NCI-H345 (cell line): ENCODE data around the gene PTGR1.
"Not testable (repeated sequence)": the region's sequence is repeated elsewhere in the genome, so short reads cannot be mapped to it uniquely, and the experiment has no call there.

Source experiments
- DNase-seq: peaks from one replicate; lab custom pipeline; 2025; lab: John Stamatoyannopoulos, UW

Gene PTGR1

DNA sequence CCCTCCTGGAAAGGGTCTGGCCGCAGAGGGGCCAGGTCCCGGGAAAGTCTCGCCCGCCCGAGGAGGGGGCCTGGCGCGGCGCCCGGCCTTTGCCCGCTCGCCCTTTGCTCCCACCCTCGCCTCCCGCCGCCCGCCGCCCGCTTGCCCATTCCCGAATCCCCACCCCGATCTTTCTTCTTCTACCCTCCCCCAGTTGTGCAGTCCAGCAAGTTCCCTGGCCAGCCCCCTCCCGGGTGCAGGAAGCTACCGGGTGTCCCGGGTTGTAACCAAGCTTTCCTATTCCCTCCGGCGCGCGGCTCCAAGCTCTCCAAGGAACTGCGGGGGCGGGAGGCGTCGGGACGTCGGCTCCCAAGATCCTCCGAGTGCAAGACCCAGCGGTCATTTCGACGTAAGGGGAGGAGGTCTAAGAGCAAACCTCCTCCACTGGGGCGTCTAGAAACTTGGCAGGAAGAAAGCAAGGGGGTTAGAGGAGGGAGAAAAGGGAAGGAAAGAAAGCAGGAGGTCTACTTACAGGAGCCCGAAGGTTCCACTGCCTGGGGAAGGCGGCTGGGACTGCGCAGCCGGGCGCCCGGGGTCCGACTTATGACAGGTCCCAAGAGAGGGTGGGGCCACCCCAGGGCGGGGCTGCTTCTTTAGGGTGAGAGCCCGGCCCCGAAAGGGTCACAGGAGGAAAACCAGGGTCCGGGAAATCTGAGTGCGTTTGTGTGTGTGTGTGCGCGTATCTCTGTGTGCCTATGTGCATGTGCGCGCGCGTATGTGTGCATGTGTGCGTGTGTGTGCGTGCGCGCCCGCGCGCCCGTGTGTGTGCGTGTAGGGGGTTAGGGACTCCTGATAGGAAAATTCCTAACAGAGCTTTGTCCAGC lies at the start of gene PTGR1:
Gene PTGR1 (minus strand): TSS at position 556 of the 863 bp plus-strand sequence. CDS start 2,225 bp downstream, outside the sequence.
- no peak for DNase-seq

DNA sequence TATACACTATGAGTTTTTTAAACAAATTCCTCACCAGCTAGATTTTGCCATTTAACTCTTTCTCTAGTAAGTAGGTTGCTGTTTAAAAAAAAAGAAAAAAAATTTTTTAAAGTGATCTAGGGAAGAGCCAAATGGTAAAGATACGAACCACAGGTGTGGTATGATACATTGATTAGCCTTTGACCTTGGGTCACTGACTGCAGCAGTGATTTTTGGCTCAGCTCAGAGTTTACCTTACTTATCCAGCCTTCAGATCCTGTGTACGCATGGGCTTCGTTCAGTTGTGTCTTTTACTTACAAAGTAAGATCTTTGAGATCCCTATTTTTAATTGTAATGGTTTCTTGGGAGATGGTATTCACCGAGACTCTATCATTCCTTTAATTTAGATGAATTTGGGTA lies 49.6 kb upstream of the PTGR1 start:
- DNase-seq: no peak

DNA sequence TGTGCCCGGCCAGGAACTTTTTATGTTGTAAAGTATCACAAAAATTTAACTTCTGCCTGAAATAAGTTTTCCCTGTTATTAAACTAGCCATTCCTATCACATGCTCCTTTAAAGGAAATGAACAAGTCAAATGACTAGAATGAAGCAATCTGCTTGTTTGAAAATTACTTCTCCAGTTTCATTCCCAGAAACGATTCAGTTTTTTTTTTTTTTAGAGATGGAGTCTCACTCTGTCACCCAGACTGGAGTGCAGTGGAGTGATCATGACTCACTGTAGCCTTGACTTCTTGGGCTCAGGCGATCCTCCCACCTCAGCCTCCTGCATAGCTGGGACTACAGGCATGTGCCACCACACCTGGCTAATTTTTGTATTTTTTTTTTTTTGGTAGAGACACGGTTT lies 48.6 kb upstream of the PTGR1 start:
- no peak for DNase-seq

DNA sequence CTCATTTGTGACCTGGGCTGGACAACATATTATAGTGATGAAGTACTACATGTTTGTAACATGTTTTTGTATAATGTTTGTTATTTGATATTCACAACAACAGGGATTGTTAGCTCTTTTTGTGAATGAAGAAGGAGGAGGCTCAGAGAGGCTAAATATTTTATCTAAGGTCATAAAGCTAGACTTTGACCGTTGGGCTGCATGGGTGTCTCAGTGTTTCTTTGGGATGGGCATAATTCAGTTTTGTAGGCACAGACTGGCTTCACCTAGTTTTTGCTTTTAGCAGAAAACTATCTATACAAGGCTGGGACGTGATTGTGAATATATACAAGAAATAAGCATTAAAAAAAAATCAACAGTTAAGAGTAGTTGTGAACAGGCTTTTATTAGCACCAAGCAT lies 47.0 kb upstream of the PTGR1 start:
- no peak for DNase-seq

DNA sequence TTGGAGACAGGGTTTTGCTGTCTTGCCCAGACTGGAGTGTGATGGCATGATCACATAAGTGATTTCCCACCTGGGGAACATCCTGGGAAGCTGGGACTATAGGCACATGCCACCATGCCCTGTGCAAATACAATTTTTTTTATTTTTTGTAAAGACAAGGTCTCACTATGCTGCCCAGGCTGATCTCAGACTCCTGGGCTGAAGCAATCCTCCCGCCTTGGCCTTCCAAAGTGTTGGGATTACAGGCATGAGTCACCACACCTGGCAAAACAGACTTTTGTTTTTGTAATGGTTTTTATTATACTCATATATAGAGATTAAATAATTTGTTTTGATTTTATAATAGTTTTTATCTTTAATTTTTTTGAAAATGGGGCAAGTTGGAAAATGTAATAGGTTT lies 46.4 kb upstream of the PTGR1 start:
- no peak for DNase-seq

DNA sequence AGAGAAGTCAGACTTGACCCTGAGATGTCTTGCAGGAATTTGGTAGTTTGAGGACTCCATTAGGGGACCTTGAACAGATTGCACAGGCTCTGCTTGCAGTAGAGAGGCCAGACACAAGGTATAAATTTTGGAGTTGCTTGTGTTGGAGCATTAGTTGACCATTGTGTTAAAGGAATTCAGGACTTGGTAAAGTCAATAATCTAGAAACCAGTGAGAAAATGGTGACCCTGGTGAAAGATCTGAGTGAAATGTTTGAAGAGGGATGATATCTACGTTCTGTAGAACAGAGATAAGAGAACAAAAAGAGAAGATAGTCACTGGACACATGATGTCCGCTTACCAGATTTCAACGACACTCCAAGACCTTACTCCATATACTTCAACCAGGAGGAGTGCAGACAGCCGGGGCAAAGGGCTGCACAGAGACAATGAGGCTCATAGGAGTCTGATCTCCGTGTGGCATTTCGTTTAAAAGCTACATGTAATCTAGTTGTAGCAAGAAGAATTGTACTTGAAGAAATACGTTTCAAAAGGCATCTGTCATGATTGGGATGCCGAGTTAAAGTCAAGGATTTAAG lies 44.8 kb upstream of the PTGR1 start:
- DNase-seq: no peak

DNA sequence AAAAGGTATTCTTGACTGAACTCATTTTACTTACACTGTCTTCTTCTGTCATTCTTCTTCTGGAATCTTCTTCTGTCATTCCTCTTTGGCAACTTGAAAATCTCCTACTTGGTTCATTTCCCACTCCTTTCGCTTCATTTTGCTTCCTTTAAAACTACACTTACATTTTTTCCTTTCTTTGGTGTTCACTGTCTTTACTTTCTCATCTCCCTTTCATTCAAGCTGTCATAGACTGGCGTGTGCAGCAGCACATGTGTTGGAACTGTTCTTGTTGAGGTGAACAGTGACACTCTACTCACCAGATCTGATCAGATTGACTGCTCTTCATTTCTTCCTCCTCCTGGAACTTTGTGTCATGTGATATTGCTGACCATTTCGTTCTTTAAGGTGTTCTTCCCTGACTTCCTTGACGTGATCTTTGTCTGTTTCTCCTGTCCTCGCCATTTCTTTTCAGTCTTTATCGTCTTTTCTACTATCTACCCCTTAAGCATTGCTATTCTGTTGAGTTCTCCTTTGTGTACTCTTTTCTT lies 38.0 kb upstream of the PTGR1 start:
- DNase-seq: no peak

DNA sequence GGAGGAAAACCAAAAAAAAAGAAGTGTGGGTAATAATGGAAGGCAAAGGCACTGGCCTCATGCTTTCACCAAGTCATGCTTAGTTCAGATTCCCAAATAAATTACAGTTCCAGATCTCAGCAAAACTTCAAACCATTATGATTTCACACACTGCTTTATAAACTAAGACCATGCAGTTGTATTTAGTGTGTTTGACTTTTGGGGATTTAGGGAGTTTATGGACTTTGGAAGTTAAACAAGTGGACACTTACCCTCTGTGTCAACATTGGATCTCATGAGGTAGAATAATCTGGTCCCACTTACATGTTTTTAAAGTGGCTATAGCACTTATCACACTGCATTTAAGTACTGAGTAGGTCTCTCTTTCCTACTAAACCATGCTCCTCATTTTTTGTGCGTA lies 35.4 kb upstream of the PTGR1 start:
- no peak for DNase-seq

DNA sequence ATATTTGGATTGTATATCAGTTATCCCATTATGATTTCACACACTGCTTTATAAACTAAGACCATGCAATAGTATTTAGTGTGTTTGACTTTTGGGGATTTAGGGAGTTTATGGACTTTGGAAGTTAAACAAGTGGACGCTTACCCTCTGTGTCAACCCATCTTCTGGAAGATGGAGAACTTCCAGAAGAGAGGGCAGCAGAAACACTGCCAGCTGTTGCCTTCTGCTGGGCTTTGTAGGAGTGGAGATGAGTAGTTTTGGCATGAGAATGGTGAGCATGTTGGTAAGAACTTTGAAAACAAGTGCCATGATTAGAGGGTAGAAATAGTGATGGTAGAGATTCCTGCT lies 33.9 kb upstream of the PTGR1 start:
- DNase-seq: no peak

DNA sequence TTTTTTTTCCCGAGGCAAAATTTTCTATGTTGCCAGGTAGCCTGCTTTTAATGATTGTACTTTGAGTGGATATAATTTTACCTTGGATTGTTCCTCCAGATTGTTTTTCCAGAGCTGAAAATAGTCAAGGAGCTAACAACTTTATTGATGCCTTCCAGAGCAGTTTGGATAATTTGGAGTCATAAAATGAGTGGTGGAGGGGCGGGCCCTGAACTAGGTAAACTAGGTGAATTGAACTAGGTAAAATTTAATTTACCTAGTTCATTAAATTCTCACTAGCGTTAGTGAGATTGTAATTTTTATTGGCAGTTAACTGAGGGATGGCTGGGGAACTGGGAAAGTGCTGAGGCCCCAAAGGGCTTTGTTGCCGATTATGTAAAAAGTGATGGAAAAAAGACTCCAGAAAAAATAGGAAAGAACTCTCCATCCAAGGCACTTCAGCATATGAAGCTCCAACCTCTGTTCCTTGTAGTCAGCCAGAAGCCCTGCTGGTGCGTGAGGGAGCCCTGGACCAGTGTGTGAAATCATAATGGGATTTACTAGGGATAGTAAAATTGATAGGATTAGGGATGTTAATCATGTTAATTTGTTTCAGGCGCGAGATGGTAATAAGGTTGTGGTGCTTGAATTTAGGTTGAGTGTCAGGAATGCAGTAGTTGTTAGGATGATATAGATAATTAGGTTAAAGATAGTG lies 33.4 kb upstream of the PTGR1 start:
- DNase-seq: no peak

DNA sequence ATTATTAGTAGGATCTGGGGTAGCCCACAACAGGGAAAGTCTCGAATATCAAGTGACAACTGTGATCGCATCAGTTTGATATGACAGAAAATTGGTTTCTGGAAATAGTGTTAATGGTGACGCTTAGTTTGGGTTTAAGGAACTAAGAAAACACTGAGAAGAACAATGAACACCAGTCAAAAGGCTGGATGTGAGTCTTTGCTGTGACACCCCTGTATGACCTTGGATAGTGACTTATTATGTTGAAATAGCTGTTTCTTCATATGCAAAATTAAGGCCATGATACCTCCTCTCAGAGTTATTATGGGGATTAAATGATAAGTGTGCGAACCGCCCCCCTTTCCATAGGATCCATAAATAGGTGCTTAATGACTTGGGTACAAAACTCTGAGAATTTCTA lies 32.6 kb upstream of the PTGR1 start:
- no peak for DNase-seq

DNA sequence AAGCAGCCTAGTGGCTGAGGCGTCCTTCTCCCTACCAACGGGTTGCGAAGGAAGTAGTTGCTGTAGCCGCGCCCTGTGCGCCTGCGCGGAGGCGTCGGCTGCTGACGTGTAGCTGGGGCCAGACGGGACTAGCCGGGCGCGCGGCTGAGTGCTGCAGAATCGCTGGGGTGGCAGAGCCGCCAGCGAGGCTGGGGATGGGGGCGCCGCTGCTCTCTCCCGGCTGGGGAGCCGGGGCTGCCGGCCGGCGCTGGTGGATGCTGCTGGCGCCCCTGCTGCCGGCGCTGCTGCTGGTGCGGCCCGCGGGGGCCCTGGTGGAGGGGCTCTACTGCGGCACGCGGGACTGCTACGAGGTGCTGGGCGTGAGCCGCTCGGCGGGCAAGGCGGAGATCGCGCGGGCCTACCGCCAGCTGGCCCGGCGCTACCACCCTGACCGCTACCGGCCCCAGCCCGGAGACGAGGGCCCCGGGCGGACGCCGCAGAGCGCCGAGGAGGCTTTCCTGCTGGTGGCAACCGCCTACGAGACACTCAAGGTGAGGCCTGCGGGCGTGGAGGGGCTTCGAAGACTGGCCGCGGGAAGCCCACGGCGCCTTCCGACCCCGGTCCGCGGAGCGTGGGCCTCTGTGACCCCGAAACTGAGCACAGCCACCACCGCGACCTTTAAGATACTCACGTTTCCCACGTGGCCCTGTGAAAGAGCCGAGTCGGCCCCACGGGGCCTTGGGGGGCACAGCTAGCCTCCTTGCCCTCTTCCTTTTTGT lies 31.9 kb upstream of the PTGR1 start, which contains the start of gene DNAJC25:
Gene DNAJC25 (plus strand): TSS at position 121 of the 758 bp plus-strand sequence. CDS start 74 bp downstream, at position 195.
- DNase-seq: peak; percentile 99

DNA sequence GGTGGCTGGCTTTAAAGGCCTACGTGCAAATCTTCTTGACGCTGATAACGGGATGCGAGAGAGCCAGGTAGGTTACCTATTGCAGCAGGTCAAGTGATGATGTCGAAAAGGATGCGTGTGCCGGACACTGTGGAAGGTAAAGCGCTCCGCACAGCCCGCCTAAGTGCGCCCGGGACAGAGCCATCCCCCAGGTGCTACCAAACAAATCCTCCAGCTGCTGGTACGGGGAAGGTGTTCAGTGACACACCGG lies 31.4 kb upstream of the PTGR1 start:
- no peak for DNase-seq

DNA sequence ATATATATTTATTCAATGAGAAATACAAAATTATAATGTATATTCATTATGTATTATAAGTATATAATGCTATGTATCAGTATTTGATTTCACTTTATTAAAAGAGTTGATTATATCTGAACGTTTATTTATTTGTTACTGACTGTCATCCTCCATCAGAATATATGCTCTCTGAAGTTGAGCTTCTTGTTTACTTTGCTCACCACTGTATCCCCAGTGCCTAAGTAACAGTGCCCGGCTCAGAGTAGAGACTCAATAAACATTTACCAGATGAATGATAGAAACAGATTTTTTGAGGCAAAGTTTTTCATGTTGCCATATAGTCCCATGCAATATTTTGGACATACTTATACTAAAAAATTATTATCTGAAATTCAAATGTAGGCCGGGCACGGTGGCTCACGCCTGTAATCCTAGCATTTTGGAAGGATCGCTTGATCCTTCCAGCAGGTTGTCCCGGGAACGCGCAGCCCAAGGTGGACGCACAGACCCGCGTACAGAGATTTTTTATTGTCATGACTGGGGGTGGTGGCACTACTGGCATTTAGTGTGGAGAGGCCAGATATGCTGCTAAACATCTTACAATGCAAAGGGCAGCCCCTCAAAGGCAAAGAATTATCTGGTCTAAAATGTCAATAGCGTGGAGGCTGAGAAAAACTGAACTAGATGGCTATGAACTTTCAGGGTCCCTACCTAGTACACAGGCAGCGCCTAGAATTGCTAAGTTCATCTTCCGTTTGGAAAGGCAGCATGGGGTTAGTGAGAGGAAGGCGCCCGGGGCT lies 30.9 kb upstream of the PTGR1 start:
- DNase-seq: peak; percentile 44

DNA sequence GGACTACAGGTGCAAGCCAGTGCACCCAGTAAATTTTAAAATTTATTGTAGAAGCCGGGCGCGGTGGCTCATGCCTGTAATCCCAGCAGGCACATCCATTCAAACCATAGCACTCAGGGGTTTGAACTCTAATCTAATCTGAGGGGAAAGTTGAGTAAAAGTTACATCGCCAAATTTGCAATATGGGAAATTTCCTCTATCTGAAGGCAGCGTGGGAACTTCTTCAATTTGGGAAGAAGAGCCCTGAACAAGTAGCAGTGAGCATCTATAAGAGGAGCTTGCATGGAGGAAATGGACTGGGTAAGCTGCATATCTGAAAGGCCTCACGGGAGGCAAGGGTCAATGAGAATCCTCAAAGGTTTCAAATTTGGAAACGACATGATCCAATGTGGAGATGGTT lies 29.0 kb upstream of the PTGR1 start:
- DNase-seq: no peak

DNA sequence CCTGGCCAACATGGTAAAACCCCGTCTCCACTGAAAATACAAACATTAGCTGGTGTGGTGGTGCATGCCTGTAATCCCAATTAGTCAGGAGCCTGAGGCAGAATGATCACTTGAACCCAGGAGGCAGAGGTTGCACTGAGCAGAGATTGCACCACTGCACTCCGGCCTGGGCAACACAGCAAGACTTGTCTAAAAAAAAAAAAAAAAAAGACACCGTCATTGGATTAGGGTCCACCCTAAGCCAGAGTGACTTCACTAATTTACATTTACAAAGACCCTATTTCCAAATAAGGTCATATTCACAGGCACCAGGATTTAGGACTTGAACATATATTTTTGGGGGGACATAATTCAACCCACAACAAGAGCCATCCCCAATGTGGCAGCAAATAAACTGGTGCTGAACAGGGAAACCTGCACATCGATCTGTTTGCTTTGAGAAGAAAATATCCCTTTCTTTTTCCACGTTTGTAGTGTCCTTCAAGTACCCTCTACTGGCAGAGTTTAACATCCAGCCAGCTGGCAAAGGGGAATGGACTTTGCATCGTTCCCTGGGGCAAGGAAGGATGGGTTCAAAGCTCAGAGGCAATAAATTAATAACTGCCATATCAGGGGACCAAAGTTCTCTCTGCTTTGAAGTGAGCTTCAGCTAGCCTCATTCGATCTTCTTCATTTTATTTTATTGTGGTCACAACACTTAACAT lies 28.0 kb upstream of the PTGR1 start:
- DNase-seq: no peak

DNA sequence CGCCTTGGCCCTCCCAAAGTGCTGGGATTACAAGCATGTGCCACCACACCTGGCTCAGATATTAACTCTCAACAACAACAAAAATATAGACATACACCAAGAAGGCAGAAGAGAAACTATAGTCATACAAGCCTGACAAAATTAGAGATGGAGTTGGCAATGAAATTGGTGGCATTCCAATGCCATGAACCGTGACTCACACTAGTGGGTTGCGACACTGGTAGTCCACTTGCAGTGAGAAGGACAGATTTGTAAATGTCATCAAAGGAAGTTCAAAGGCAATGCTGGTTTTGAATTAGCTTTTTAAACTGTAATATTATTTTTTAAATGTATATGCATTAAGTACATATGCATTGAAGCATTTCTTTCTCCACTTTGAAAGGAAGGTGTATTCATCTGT lies 23.2 kb upstream of the PTGR1 start:
- DNase-seq: no peak

DNA sequence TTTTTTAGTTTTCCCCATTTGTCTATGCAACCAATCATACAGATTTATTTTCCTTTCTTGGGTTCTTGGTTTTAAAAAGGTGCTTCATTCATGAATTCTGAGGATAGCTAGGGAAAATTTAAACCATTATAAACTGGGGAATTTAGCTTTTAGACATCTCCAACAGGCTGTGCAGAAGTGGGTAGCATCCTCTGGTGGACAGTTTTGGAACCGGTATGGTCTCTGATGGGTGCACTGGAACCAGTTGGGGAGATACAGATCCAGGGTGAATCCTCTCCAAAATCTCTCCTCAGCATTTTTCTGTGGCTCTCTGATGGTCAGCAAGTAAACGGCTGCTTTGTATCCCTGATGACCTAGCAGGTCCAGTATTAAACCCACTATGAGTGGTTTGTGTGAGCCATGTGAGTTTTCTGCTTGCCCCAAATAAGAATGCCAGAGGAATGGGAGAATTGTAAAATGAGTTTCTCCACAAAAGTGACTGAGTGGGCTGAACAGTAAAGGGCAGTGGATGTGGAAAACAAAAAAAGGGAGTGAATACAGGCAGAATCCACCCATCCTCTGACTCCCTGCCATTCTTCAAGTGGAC lies 22.5 kb upstream of the PTGR1 start:
- no peak for DNase-seq

DNA sequence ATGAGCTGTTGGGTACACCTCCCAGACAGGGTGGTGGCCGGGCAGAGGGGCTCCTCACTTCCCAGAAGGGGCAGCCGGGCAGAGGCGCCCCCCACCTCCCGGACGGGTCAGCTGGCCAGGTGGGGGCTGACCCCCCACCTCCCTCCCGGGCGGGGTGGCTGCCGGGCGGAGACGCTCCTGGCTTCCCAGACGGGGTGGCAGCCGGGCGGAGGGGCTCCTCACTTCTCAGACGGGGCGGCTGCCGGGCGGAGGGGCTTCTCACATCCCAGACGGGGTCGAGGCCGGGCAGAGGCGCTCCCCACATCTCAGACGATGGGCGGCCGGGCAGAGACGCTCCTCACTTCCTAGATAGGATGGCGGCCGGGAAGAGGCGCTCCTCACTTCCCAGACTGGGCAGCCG lies 17.9 kb upstream of the PTGR1 start:
- DNase-seq: not testable (repeated sequence)

DNA sequence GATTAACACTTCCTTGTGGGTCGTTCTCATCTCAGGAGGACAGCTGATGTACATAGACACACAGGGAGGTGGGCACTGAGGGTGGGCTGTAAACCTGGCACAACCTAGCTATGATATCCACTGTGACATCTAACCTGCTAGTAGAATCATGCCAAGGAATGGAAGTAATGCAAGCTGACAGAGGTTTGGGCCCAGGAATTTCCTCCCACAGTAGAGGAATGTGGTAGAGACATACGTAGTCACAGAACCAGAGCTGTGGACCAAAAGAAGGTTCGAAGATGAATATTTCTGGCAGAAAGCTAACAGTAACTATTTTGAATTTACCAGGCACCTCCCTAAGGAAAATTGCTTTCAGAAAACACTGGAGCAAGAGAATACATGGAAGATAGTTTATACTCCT lies 16.5 kb upstream of the PTGR1 start:
- no peak for DNase-seq
